H54 (cell line): ENCODE measurements around the gene PKDCC.

Experiments used
- DNase-seq: peaks from one replicate; pipeline ENCODE4 v3.0.0; 2011; ENCODE audit warnings: low spot score, mixed read lengths; ENCODE audit not compliant: insufficient read length
- FAIRE-seq: peaks from 3 replicates; lab custom pipeline; 2011; peaks lifted over from hg19 to GRCh38; lab: Jason Lieb, UNC
- POLR2A ChIP-seq: IDR thresholded peaks from 2 replicates; pipeline ENCODE4 v1.6.1; 2011; ENCODE audit warnings: low read depth, mild to moderate bottlenecking, low read length

The PKDCC gene

DNA sequence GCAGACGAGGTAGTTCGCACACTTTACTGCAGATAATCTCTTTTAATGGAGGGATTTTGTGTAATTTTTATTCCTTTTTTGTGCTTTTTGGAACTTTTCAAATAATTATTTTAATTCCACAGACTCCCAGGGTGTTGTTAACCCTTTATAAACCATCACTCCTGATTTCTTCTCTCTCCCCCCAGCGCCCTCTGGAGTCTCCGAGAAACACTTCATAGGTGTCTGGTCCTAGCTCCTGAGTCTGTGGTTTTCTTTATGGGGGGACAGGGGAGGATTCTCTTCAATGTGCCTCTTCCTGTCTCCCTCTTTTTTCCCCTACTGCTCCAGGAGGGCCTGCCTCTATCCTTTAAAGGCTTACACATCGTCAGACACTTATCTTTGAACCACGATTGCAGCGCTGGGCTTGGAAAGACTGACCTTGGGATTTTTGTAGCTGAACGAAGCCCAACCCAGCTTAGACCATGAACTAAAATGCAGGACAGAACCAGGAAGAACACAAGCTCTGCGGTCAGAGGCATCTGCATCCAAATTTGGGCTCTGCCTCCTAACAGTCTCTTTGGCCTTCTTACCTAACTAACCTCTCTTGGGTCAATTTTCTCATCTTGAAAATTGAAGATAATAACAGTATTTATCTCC, 7.1 kb upstream of the PKDCC start:
- no peak for TF ChIP-seq POLR2A
- FAIRE-seq (no peak), DNase-seq (no peak)

DNA sequence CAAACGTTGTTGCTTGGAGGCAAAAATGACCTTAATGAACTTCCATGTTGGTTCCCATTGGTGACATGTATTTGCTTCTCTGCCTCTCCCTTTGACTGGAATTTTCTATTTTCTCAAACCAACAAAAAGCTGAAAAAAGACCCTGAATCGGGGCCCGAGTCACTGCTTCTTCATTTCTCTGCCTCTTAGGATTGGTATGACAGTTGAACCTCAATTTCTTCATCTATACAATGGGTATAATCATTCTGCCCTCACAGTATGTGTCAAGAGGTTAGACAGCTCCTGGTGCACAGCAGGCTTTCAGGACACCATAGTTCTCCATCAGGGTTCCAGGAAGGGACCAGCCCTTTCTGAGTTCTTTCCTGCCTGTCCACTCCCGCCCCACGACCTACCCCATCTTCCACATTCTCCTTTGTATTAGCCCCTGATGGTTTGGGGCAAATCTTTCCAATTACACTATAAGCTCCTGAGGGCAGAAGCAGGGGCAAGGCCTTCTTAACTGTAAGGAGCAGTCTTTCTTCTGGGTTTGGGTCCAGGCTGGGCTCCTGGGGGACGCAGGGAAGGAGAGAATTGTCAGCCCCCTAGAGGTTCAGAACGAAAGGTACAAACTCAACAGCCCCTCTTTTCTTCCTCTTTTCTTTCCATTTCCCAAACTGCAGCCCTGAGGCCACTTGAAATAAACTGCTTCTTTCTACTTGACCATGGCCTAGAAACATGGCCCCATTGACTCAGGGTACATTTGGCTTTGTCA, 6.3 kb upstream of the PKDCC start:
- no peak for TF ChIP-seq POLR2A
- FAIRE-seq: no peak
- no peak for DNase-seq

DNA sequence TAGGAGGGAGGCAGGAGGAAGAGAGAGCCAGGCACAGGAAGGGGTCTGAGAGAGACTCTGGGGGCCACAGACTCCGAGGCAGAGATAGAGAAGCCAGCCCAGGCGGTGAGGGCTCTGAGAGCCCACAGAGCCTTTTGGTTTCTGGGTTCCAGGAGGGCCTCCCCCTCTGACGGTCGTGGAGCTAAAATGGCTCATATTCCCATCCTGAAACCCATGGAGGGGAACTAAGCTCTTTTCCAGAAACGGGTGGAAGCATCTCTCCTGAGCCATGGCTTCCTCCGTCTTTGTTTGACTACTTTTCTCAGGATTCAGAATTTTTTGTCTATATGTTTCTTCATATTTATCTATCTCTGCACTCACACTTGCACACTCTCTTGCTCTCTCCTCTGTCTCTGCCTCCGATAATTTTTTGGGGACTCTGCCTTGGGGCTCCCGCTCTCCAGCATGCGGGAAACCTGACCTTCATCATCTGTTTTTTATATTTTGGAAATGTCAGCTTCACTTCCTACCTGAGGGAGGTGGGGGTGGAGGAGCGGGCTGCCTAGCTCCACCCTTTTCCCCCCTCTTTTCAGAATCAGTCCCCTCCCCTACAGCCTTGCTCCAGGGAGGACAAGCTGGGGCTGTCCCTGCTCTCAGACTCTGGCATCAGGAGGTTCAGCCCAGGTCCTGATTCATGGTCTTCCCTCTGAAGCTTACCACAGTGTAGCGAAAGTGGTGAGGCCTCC, 5.0 kb upstream of the PKDCC start:
- FAIRE-seq: no peak
- DNase-seq: no peak
- no peak for TF ChIP-seq POLR2A

GRCh38 chr2:42043789-42044394, 3.9 kb upstream of the PKDCC start:
- FAIRE-seq: no peak
- no peak for DNase-seq

DNA sequence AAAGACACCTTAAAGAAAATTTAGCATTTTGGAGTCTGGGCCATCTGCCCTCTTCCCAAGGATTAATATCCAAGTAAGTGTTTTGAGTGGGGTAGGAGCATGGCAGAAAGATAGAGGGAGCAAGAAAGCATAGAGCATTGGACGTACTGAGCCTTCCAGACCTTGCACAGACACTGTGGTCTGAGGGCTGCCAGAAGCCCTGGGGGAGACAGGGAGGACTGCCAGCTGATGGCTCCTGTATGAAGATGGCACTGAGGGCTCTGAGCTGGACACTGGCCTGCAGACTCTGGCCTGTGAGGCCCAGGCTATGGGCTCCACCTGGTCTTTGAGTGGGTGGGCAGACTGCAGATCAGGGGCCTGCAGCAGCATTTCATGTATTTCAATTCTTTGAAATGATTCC, 2.9 kb upstream of the PKDCC start:
- no peak for DNase-seq
- no peak for TF ChIP-seq POLR2A
- no peak for FAIRE-seq

More at GRCh38 chr2:42043789-42044394, 3.9 kb upstream of the PKDCC start:
- TF ChIP-seq POLR2A: no peak

GRCh38 chr2:42045352-42045751, 2.5 kb upstream of the PKDCC start:
- DNase-seq: no peak
- no peak for FAIRE-seq
- no peak for TF ChIP-seq POLR2A

DNA sequence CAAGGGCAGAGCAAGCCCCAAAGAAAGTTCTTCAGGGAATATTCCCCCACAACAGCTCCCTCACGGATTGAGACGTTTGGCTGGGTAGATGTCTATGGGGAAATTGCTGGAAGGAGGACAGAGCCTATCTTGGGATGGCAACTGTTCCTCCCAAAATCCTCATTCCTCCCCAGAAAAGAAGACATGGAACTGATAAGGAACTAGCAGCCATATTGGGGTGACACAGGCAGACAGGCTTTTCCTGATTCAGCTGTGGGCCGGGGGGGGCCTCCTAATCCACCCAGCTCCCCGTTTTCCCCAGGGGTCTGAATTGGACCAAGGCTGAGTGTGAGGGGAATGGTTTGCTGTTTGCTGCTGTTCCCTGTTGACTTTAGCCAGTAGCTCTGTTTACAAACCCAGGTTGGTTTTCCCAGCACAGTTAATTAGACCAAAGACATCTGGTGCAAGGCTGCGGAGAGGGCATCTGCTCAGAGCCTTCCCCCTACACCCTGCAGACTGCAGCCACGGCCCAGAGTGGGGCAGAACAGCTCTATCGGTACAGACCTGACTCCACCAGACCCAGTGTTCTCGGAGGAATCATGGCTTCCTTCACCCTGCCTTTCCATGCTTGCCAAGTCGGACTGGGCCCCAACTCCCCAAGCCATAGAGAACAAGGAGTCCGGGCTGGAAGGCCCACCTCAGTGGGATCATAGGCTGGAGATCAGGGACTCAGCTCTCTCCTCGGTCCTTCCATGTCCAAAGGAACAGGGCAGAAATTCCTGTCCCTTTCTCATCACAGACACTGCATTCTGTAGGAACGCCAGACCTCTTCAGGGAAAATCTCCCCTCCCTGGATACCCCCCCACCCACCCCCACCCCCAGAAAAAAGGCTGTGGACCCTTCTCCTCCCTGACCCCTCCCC, 1.7 kb upstream of the PKDCC start:
- FAIRE-seq: no peak
- no peak for DNase-seq
- no peak for TF ChIP-seq POLR2A

- no peak for DNase-seq
- FAIRE-seq: no peak
- TF ChIP-seq POLR2A: no peak
These were observed 868 bp upstream of the PKDCC start for GRCh38 chr2:42046819-42047487.

DNA sequence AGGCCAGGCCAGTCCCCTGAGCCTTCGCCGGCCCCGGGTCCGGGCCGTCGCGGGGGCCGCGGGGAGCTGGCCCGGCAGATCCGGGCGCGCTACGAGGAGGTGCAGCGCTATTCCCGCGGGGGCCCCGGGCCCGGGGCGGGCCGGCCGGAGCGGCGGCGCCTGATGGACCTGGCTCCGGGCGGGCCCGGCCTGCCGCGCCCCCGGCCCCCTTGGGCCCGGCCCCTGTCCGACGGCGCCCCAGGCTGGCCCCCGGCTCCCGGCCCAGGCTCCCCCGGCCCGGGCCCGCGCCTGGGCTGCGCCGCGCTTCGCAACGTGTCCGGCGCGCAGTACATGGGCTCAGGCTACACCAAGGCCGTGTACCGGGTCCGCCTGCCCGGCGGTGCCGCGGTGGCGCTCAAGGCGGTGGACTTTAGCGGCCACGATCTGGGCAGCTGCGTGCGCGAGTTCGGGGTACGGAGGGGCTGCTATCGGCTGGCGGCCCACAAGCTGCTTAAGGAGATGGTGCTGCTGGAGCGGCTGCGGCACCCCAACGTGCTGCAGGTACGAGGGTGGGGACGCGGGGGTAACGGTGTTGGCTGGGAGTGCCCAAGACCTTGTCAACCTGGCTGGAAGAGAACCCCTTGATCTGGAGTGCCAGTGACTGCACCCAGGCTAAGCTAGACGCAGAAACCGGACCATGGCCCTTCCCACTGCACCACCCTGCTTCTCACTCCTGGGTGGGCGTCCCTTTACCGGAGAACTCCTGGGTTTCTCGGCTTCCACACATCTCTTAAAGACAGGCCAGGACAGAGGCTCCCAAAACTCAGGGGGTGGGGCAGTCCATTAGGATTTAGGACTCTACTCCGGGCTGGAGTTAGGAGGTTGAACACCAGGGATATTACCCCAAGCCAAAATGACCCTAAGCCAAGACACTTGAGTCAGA, 739 bp downstream of the PKDCC start:
- no peak for FAIRE-seq
- TF ChIP-seq POLR2A: no peak
- no peak for DNase-seq

GRCh38 chr2:42049221-42050009, 1.6 kb downstream of the PKDCC start:
- no peak for TF ChIP-seq POLR2A
- DNase-seq: no peak
- FAIRE-seq: no peak

- FAIRE-seq (no peak), DNase-seq (no peak)
- TF ChIP-seq POLR2A: no peak
These were observed 2.3 kb downstream of the PKDCC start for GRCh38 chr2:42050010-42050702.
